HepG2 (cell line): ENCODE measurements around the gene NEK3. TPM values are rescaled to one million over a fixed set of nuclear protein-coding genes. Genes with fewer than 3 reads are reported as not detected.

ENCODE experiments used
- HMGA1 ChIP-seq: sonication (generic); formaldehyde crosslinking; conservative IDR thresholded peaks from 2 replicates; pipeline ENCODE4 v1.4.0; 2020; ENCODE audit warnings: missing genetic modification reagents
- SNAI1 ChIP-seq: sonication (generic); formaldehyde crosslinking; IDR thresholded peaks from 2 replicates; pipeline ENCODE4 v1.5.0; 2020; ENCODE audit warnings: mild to moderate bottlenecking, missing genetic modification reagents, borderline replicate concordance
- ZNF260 ChIP-seq: sonication (generic); formaldehyde crosslinking; IDR thresholded peaks from 2 replicates; pipeline ENCODE4 v1.4.0; 2020; ENCODE audit warnings: missing genetic modification reagents, low read depth, mild to moderate bottlenecking, borderline replicate concordance
- ZNF660 ChIP-seq: sonication (generic); formaldehyde crosslinking; IDR thresholded peaks from 2 replicates; pipeline ENCODE4 v1.5.1; 2020; ENCODE audit warnings: mild to moderate bottlenecking, low read depth, missing genetic modification reagents, borderline replicate concordance
- polyA plus RNA-seq, 8 experiments: library from polyadenylated mRNA; depleted of rRNA in 3 of 8; stranded (reverse) in 7 of 8; unstranded in 1 of 8; fragments of >200 nt; fragmentation: Illumina TruSeq in 4 of 8; extraction: Trizol in 4 of 8; gene quantifications; 2 replicates each; pipeline versions ENCODE4 v1.2.1 to v1.2.3, GENCODE V29; 2011 to 2016; ENCODE audit warnings: low read depth in 4 of 8, missing spikeins in 1 of 8, mixed read lengths in 1 of 8; ENCODE audit not compliant: insufficient read depth in 1 of 8
- total RNA-seq, 5 experiments: library from RNA; depleted of rRNA; stranded (reverse); fragments of >200 nt; fragmentation: Illumina TruSeq; extraction: Trizol; gene quantifications; 2 replicates each; pipeline ENCODE4 v1.2.3, GENCODE V29; 2016; ENCODE audit warnings: low read depth in 1 of 5
- TF ChIP-seq, protein P1 (sequence below): sonication (generic); formaldehyde crosslinking; IDR thresholded peaks from 2 replicates; pipeline ENCODE4 v1.5.0; 2020; ENCODE audit warnings: mild to moderate bottlenecking, missing genetic modification reagents, borderline replicate concordance
- TF ChIP-seq, protein P2 (sequence below): sonication (generic); formaldehyde crosslinking; IDR thresholded peaks from 2 replicates; pipeline ENCODE4 v1.4.0; 2020; ENCODE audit warnings: missing genetic modification reagents

The NEK3 gene
- total and polyA plus RNA-seq, 2 of the 13 experiments (the other 11 are each of a cell fraction or from before 2014, with no cell fraction given) = 36.7 to 68.2 TPM

DNA sequence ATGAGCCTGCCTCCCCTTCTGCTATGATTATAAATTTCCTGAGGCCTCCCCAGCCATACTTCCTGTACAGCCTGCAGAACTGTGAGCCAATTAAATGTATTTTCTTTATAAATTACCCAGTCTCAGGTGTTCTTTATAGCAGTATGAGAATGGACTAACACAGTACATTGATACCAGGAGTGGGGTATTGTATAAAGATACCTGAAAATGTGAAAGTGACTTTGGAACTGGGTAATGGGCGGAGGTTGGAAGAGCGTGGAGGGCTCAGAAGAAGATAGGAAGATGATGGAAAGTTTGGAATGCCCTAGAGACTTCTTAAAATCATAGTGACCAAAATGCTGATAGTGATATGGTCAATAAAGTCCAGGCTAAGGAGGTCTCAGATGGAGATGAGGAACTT is 63.3 kb downstream of the NEK3 start (continued):
- TF ChIP-seq, protein P1, sequence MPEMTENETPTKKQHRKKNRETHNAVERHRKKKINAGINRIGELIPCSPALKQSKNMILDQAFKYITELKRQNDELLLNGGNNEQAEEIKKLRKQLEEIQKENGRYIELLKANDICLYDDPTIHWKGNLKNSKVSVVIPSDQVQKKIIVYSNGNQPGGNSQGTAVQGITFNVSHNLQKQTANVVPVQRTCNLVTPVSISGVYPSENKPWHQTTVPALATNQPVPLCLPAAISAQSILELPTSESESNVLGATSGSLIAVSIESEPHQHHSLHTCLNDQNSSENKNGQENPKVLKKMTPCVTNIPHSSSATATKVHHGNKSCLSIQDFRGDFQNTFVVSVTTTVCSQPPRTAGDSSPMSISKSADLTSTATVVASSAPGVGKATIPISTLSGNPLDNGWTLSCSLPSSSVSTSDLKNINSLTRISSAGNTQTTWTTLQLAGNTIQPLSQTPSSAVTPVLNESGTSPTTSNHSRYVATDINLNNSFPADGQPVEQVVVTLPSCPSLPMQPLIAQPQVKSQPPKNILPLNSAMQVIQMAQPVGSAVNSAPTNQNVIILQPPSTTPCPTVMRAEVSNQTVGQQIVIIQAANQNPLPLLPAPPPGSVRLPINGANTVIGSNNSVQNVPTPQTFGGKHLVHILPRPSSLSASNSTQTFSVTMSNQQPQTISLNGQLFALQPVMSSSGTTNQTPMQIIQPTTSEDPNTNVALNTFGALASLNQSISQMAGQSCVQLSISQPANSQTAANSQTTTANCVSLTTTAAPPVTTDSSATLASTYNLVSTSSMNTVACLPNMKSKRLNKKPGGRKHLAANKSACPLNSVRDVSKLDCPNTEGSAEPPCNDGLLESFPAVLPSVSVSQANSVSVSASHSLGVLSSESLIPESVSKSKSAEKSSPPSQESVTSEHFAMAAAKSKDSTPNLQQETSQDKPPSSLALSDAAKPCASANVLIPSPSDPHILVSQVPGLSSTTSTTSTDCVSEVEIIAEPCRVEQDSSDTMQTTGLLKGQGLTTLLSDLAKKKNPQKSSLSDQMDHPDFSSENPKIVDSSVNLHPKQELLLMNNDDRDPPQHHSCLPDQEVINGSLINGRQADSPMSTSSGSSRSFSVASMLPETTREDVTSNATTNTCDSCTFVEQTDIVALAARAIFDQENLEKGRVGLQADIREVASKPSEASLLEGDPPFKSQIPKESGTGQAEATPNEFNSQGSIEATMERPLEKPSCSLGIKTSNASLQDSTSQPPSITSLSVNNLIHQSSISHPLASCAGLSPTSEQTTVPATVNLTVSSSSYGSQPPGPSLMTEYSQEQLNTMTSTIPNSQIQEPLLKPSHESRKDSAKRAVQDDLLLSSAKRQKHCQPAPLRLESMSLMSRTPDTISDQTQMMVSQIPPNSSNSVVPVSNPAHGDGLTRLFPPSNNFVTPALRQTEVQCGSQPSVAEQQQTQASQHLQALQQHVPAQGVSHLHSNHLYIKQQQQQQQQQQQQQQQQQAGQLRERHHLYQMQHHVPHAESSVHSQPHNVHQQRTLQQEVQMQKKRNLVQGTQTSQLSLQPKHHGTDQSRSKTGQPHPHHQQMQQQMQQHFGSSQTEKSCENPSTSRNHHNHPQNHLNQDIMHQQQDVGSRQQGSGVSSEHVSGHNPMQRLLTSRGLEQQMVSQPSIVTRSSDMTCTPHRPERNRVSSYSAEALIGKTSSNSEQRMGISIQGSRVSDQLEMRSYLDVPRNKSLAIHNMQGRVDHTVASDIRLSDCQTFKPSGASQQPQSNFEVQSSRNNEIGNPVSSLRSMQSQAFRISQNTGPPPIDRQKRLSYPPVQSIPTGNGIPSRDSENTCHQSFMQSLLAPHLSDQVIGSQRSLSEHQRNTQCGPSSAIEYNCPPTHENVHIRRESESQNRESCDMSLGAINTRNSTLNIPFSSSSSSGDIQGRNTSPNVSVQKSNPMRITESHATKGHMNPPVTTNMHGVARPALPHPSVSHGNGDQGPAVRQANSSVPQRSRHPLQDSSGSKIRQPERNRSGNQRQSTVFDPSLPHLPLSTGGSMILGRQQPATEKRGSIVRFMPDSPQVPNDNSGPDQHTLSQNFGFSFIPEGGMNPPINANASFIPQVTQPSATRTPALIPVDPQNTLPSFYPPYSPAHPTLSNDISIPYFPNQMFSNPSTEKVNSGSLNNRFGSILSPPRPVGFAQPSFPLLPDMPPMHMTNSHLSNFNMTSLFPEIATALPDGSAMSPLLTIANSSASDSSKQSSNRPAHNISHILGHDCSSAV (CRISPR knock-in tag) = no peak
- TF ChIP-seq HMGA1 (CRISPR knock-in tag) (no peak), ZNF660 (CRISPR knock-in tag) (no peak), ZNF260 (CRISPR knock-in tag) (no peak), SNAI1 (CRISPR knock-in tag) (no peak)
- TF ChIP-seq, protein P2, sequence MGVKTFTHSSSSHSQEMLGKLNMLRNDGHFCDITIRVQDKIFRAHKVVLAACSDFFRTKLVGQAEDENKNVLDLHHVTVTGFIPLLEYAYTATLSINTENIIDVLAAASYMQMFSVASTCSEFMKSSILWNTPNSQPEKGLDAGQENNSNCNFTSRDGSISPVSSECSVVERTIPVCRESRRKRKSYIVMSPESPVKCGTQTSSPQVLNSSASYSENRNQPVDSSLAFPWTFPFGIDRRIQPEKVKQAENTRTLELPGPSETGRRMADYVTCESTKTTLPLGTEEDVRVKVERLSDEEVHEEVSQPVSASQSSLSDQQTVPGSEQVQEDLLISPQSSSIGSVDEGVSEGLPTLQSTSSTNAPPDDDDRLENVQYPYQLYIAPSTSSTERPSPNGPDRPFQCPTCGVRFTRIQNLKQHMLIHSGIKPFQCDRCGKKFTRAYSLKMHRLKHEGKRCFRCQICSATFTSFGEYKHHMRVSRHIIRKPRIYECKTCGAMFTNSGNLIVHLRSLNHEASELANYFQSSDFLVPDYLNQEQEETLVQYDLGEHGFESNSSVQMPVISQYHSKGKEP = no peak
- TF ChIP-seq, all 625 proteins: peak for 0
